UCSD-AML1 (cell line): Measurements from ENCODE around the gene CELF1.
A peak's percentile ranks its signal among the peaks of the same experiment; 100 is the strongest.

Source experiments
- DNase-seq: peaks from one replicate; lab custom pipeline; 2025; ENCODE audit not compliant: unreplicated experiment; lab: John Stamatoyannopoulos, UW

The CELF1 gene

GRCh38 chr11:47488674-47489394 lies 64.1 kb downstream of the CELF1 start:
- no peak for DNase-seq

- no peak for DNase-seq
Measured at GRCh38 chr11:47488111-47488510, 64.8 kb downstream of the CELF1 start.

GRCh38 chr11:47487421-47487820 lies 65.5 kb downstream of the CELF1 start:
- DNase-seq: no peak

GRCh38 chr11:47485107-47485506 lies 67.8 kb downstream of the CELF1 start:
- DNase-seq: no peak

GRCh38 chr11:47483457-47483856 lies 69.5 kb downstream of the CELF1 start:
- DNase-seq: no peak

- no peak for DNase-seq
Measured at GRCh38 chr11:47480762-47481161, 72.2 kb downstream of the CELF1 start.

GRCh38 chr11:47478651-47479329 lies 74.1 kb downstream of the CELF1 start:
- DNase-seq: no peak

GRCh38 chr11:47477753-47478152 lies 75.2 kb downstream of the CELF1 start:
- DNase-seq: no peak

GRCh38 chr11:47477323-47477722 lies 75.6 kb downstream of the CELF1 start:
- DNase-seq: no peak

- DNase-seq: no peak
Measured at GRCh38 chr11:47470671-47471070, 82.3 kb downstream of the CELF1 start.

GRCh38 chr11:47469361-47470179 lies 83.4 kb downstream of the CELF1 start:
- no peak for DNase-seq

- no peak for DNase-seq
Measured at GRCh38 chr11:47468598-47469214, 84.2 kb downstream of the CELF1 start.

- no peak for DNase-seq
Measured at GRCh38 chr11:47467357-47467756, 85.6 kb downstream of the CELF1 start.

GRCh38 chr11:47466701-47467250 lies 86.2 kb downstream of the CELF1 start:
- DNase-seq: no peak

GRCh38 chr11:47466201-47466600 lies 86.7 kb downstream of the CELF1 start:
- DNase-seq: no peak

GRCh38 chr11:47464483-47464882 lies 88.4 kb downstream of the CELF1 start:
- no peak for DNase-seq

- no peak for DNase-seq
Measured at GRCh38 chr11:47461876-47462275, 91.1 kb downstream of the CELF1 start.

- no peak for DNase-seq
Measured at GRCh38 chr11:47460571-47461235, 92.2 kb downstream of the CELF1 start.

- DNase-seq: peak; percentile 50
Measured at GRCh38 chr11:47454258-47454671, 98.7 kb downstream of the CELF1 start.

- DNase-seq: no peak
Measured at GRCh38 chr11:47453365-47453764, 99.6 kb downstream of the CELF1 start.

GRCh38 chr11:47451990-47452389 lies 100.9 kb downstream of the CELF1 start:
- no peak for DNase-seq
